CD14-positive monocyte (primary cell): ENCODE data around the gene OOSP2. TPM values are rescaled to one million over a fixed set of nuclear protein-coding genes. Genes with fewer than 3 reads are reported as not detected.

Experiments
- DNase-seq, 3 donors: peaks; one replicate each; pipeline ENCODE4 v3.0.0-alpha.2; 2011 to 2022
- H2AFZ ChIP-seq: 2 replicates; pipeline ENCODE4 v1.6.0; 2012; ENCODE audit warnings: mild to moderate bottlenecking, low read depth, low read length, inconsistent platforms; ENCODE audit not compliant: insufficient read depth, poor library complexity, severe bottlenecking
- H3K27ac ChIP-seq, 2 donors: 1 replicate in 1 of 2; 2 replicates in 1 of 2; pipeline ENCODE4 v1.5.1; 2012 to 2013; ENCODE audit warnings: low read length in 2 of 2, control low read depth in 1 of 2, inconsistent platforms in 1 of 2, low read depth in 1 of 2, mild to moderate bottlenecking in 1 of 2
- H3K27me3 ChIP-seq, 2 donors: one replicate each; pipeline versions ENCODE4 v1.6.0 to v1.6.1; 2011 to 2013; ENCODE audit warnings: low read length in 2 of 2; ENCODE audit not compliant: control insufficient read depth in 2 of 2, insufficient read depth in 2 of 2
- H3K36me3 ChIP-seq, 2 donors: replicated peaks in 1 of 2; 1 replicate in 1 of 2; 2 replicates in 1 of 2; pipeline versions ENCODE4 v1.5.1 to v1.6.1; 2012 to 2013; ENCODE audit warnings: low read length in 2 of 2, control low read depth in 1 of 2, inconsistent platforms in 1 of 2, mild to moderate bottlenecking in 1 of 2; ENCODE audit not compliant: insufficient read depth in 2 of 2, control insufficient read depth in 1 of 2
- H3K4me1 ChIP-seq, 2 donors: 1 replicate in 1 of 2; 2 replicates in 1 of 2; pipeline versions ENCODE4 v1.5.1 to v1.6.1; 2012 to 2013; ENCODE audit warnings: low read length in 2 of 2, control low read depth in 1 of 2, inconsistent platforms in 1 of 2, mild to moderate bottlenecking in 1 of 2, moderate library complexity in 1 of 2; ENCODE audit not compliant: insufficient read depth in 2 of 2, control insufficient read depth in 1 of 2
- H3K4me2 ChIP-seq: replicated peaks from 2 replicates; pipeline ENCODE3; 2012; ENCODE audit warnings: low read length, moderate library complexity, mild to moderate bottlenecking; ENCODE audit not compliant: poor library complexity, severe bottlenecking; ENCODE audit errors: extremely low read depth
- H3K4me3 ChIP-seq, 3 experiments: fragments of 200-600 bp in 1 of 3; sonication (generic) in 1 of 3; replicated peaks in 1 of 3; 1 replicate in 2 of 3; 2 replicates in 1 of 3; pipeline ENCODE4 v1.5.1; 2011 to 2013; ENCODE audit warnings: low read length in 3 of 3, mild to moderate bottlenecking in 3 of 3, control low read depth in 2 of 3, low read depth in 2 of 3, inconsistent platforms in 1 of 3, moderate library complexity in 1 of 3
- H3K79me2 ChIP-seq: 2 replicates; pipeline ENCODE4 v1.6.0; 2012; ENCODE audit warnings: mild to moderate bottlenecking, control low read depth, inconsistent platforms, low read length, moderate library complexity; ENCODE audit not compliant: insufficient read depth
- H3K9ac ChIP-seq: 2 replicates; pipeline ENCODE4 v1.6.0; 2017; ENCODE audit warnings: low read length, mild to moderate bottlenecking; ENCODE audit not compliant: insufficient read depth, poor library complexity, severe bottlenecking
- H3K9me3 ChIP-seq, 2 donors: replicated peaks in 1 of 2; 1 replicate in 1 of 2; 2 replicates in 1 of 2; pipeline versions ENCODE4 v1.5.1 to v1.6.1; 2012 to 2013; ENCODE audit warnings: low read length in 2 of 2, control low read depth in 1 of 2; ENCODE audit not compliant: control insufficient read depth in 1 of 2, insufficient read depth in 1 of 2
- H4K20me1 ChIP-seq: 2 replicates; pipeline ENCODE4 v1.6.0; 2012; ENCODE audit warnings: mild to moderate bottlenecking, low read length, control low read depth, moderate library complexity; ENCODE audit not compliant: insufficient read depth
- H3K27ac Mint-ChIP-seq, 7 donors: one replicate each; pipeline ENCODE4 v1.8.0; 2020; ENCODE audit warnings: mild to moderate bottlenecking in 7 of 7, mixed read lengths in 7 of 7, moderate library complexity in 6 of 7, inconsistent platforms in 2 of 7
- H3K27me3 Mint-ChIP-seq, 3 donors: one replicate each; pipeline ENCODE4 v1.8.0; 2021 to 2022; ENCODE audit warnings: low read depth in 3 of 3, mild to moderate bottlenecking in 3 of 3, mixed read lengths in 3 of 3, moderate library complexity in 3 of 3, inconsistent platforms in 1 of 3
- H3K36me3 Mint-ChIP-seq, 2 donors: one replicate each; pipeline ENCODE4 v1.8.0; 2020; ENCODE audit warnings: mixed read lengths in 2 of 2, inconsistent platforms in 1 of 2, mild to moderate bottlenecking in 1 of 2
- H3K4me1 Mint-ChIP-seq: one replicate; pipeline ENCODE4 v1.8.0; 2020; ENCODE audit warnings: mild to moderate bottlenecking, mixed read lengths
- H3K4me3 Mint-ChIP-seq, 2 donors: one replicate each; pipeline ENCODE4 v1.8.0; 2020; ENCODE audit warnings: mild to moderate bottlenecking in 2 of 2, mixed read lengths in 2 of 2, moderate library complexity in 1 of 2
- H3K9me3 Mint-ChIP-seq, 7 donors: one replicate each; pipeline ENCODE4 v1.8.0; 2020 to 2022; ENCODE audit warnings: mixed read lengths in 7 of 7, mild to moderate bottlenecking in 6 of 7, moderate library complexity in 6 of 7, inconsistent platforms in 2 of 7
- WGBS: methylation state at CpG from one replicate; pipeline ENCODE4 v1.1.5; 2013; ENCODE audit warnings: missing lambda C conversion rate; ENCODE audit not compliant: insufficient coverage; 5-methylcytosine and 5-hydroxymethylcytosine counted together
- intact Hi-C, 2 donors: fragments of 100-400 bp; cut with micrococcal nuclease; formaldehyde crosslinking; loops; one replicate each; pipeline versions ENCODE4 v1.15.0 to v1.15.1; 2023
- polyA plus RNA-seq, 3 donors: library from polyadenylated mRNA; depleted of rRNA in 1 of 3; unstranded in 2 of 3; stranded (reverse) in 1 of 3; fragments of 300-500 nt in 2 of 3; fragments of >200 nt in 1 of 3; fragmentation: Illumina TruSeq in 2 of 3; gene quantifications; 1 replicate in 2 of 3; 2 replicates in 1 of 3; pipeline ENCODE4 v1.2.3, GENCODE V29; 2012 to 2021
- TF ChIP-seq, protein P1 (sequence below): fragments of 200-600 bp; IDR thresholded peaks from one replicate; pipeline ENCODE4 v1.8.0; 2022; ENCODE audit warnings: antibody characterized with exemption, mild to moderate bottlenecking

The OOSP2 gene
- polyA plus RNA-seq, 3 donors: not detected

- H3K9me3 Mint-ChIP-seq: peaks cover 0 to 4% (median 0%) of the 10 kb centered on the region in 7 donors
- peaks cover 0 to 2% (median 0%) of the 10 kb centered on the region in 3 donors for H3K27me3 Mint-ChIP-seq
- WGBS: 100% methylated on average over 1 of the region's 1 CpG
- Histone ChIP-seq H4K20me1 (no peaks in the 10 kb centered on the region), H3K27ac (no peak overlapping the region), H3K27me3 (no peaks in the 10 kb centered on the region), H2AFZ (no peak overlapping the region), H3K9me3 (no peaks in the 10 kb centered on the region), H3K9ac (no peak overlapping the region), H3K36me3 (no peaks in the 10 kb centered on the region), H3K4me1 (no peaks in the 10 kb centered on the region), H3K79me2 (no peaks in the 10 kb centered on the region), H3K4me3 (no peak overlapping the region), H3K4me2 (no peak overlapping the region)
- DNase-seq: no peak
- TF ChIP-seq, protein P1, sequence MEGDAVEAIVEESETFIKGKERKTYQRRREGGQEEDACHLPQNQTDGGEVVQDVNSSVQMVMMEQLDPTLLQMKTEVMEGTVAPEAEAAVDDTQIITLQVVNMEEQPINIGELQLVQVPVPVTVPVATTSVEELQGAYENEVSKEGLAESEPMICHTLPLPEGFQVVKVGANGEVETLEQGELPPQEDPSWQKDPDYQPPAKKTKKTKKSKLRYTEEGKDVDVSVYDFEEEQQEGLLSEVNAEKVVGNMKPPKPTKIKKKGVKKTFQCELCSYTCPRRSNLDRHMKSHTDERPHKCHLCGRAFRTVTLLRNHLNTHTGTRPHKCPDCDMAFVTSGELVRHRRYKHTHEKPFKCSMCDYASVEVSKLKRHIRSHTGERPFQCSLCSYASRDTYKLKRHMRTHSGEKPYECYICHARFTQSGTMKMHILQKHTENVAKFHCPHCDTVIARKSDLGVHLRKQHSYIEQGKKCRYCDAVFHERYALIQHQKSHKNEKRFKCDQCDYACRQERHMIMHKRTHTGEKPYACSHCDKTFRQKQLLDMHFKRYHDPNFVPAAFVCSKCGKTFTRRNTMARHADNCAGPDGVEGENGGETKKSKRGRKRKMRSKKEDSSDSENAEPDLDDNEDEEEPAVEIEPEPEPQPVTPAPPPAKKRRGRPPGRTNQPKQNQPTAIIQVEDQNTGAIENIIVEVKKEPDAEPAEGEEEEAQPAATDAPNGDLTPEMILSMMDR: no peak
- H3K4me1 Mint-ChIP-seq: peaks cover 7% of the 10 kb centered on the region
- no peaks in the 10 kb centered on the region for H3K36me3 Mint-ChIP-seq
- no peak overlapping the region for H3K4me3 Mint-ChIP-seq
- intact Hi-C loops: no loop called here
- H3K27ac Mint-ChIP-seq: no peak overlapping the region
These were observed 47.0 kb downstream of the OOSP2 start for GRCh38 chr11:60087239-60087638.

DNA sequence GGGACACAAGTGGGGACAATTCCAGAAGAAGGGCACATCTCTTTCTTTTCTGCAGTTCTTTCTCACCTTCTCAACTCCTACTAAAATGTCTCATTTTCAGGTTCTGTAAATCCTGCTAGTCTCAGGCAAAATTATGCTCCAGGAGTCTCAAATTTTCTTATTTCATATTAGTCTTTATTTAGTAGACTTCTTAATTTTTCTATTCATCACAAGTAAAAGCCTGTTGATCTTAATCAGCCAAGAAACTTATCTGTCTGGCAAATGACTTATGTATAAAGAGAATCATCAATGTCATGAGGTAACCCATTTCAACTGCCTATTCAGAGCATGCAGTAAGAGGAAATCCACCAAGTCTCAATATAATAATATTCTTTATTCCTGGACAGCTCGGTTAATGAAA lies 48.2 kb downstream of the OOSP2 start, which contains the start of gene MS4A2:
TSS of gene MS4A2 (plus strand) at position 301 of the 400 bp plus-strand sequence. CDS start 102 bp downstream, outside the sequence.
- TF ChIP-seq, protein P1: no peak
- H3K27ac ChIP-seq: no peak within 1 kb of the TSS
- Mint-ChIP-seq H3K36me3 (no peaks in the 10 kb centered on the region), H3K4me3 (no peak within 1 kb of the TSS), H3K4me1 (peaks cover 7% of the 10 kb centered on the region), H3K27me3 (peaks cover 0 to 2% (median 0%) of the 10 kb centered on the region in 3 donors), H3K9me3 (peaks cover 0 to 4% (median 0%) of the 10 kb centered on the region in 7 donors), H3K27ac (no peak within 1 kb of the TSS)
- H3K4me3 ChIP-seq: no peak within 1 kb of the TSS
- no peaks in the 10 kb centered on the region for H4K20me1 ChIP-seq
- H3K27me3 ChIP-seq: no peaks in the 10 kb centered on the region
- intact Hi-C loops: no loop called here
- H3K4me1 ChIP-seq: no peaks in the 10 kb centered on the region
- no peaks in the 10 kb centered on the region for H3K79me2 ChIP-seq
- H3K9me3 ChIP-seq: no peaks in the 10 kb centered on the region
- no peak within 1 kb of the TSS for H3K4me2 ChIP-seq
- no peak within 1 kb of the TSS for H3K9ac ChIP-seq
- no peak for DNase-seq
- H2AFZ ChIP-seq: no peak within 1 kb of the TSS
- H3K36me3 ChIP-seq: no peaks in the 10 kb centered on the region
- no CpG with 5 or more reads among the region's 1 CpG for WGBS
